Measurements from ENCODE around the gene PDE8A.

Gene PDE8A

GRCh38 chr15:85097725-85098124 is 116.1 kb downstream of the PDE8A start:
- H3K9me3 ChIP-seq (ENCODE audit: control insufficient read depth, low read length), result no peaks in the 10 kb centered on the region
- H3K27ac ChIP-seq (ENCODE audit: insufficient read depth, low read depth, low read length, poor library complexity, severe bottlenecking), result no peak overlapping the region
- H3K4me3 ChIP-seq (ENCODE audit: insufficient read depth, low read depth, low read length), result no peak overlapping the region
- H3K4me1 ChIP-seq (ENCODE audit: control insufficient read depth, insufficient read depth, low read length), result no peaks in the 10 kb centered on the region
- no peaks in the 10 kb centered on the region for H3K36me3 ChIP-seq (ENCODE audit: control insufficient read depth, insufficient read depth, low read length)
- no peaks in the 10 kb centered on the region for H3K27me3 ChIP-seq (ENCODE audit: control insufficient read depth, insufficient read depth, low read length, poor library complexity, severe bottlenecking)
- 95 to 96% methylated on average over 2 of the region's 2 CpGs for WGBS, 2 experiments

GRCh38 chr15:85099195-85099803 is 117.6 kb downstream of the PDE8A start:
- no peak overlapping the region for H3K4me3 ChIP-seq (ENCODE audit: insufficient read depth, low read depth, low read length)
- H3K27ac ChIP-seq (ENCODE audit: insufficient read depth, low read depth, low read length, poor library complexity, severe bottlenecking), result no peak overlapping the region
- no peaks in the 10 kb centered on the region for H3K9me3 ChIP-seq (ENCODE audit: control insufficient read depth, low read length)
- no peaks in the 10 kb centered on the region for H3K27me3 ChIP-seq (ENCODE audit: control insufficient read depth, insufficient read depth, low read length, poor library complexity, severe bottlenecking)
- WGBS, 2 experiments, result 87 to 88% methylated on average over 10 of the region's 10 CpGs
- no peaks in the 10 kb centered on the region for H3K36me3 ChIP-seq (ENCODE audit: control insufficient read depth, insufficient read depth, low read length)
- H3K4me1 ChIP-seq (ENCODE audit: control insufficient read depth, insufficient read depth, low read length), result no peaks in the 10 kb centered on the region

GRCh38 chr15:85100186-85100937 is 118.7 kb downstream of the PDE8A start:
- H3K4me1 ChIP-seq (ENCODE audit: control insufficient read depth, insufficient read depth, low read length), result no peaks in the 10 kb centered on the region
- 84% methylated on average over 10 of the region's 10 CpGs for WGBS, 2 experiments
- no peak overlapping the region for H3K27ac ChIP-seq (ENCODE audit: insufficient read depth, low read depth, low read length, poor library complexity, severe bottlenecking)

GRCh38 chr15:85104584-85104983 is 122.9 kb downstream of the PDE8A start:
- H3K27me3 ChIP-seq (ENCODE audit: control insufficient read depth, insufficient read depth, low read length, poor library complexity, severe bottlenecking), result no peaks in the 10 kb centered on the region
- H3K4me1 ChIP-seq (ENCODE audit: control insufficient read depth, insufficient read depth, low read length), result no peaks in the 10 kb centered on the region
- no peaks in the 10 kb centered on the region for H3K9me3 ChIP-seq (ENCODE audit: control insufficient read depth, low read length)
- H3K36me3 ChIP-seq (ENCODE audit: control insufficient read depth, insufficient read depth, low read length), result no peaks in the 10 kb centered on the region
- no peak overlapping the region for H3K4me3 ChIP-seq (ENCODE audit: insufficient read depth, low read depth, low read length)
- no peak overlapping the region for H3K27ac ChIP-seq (ENCODE audit: insufficient read depth, low read depth, low read length, poor library complexity, severe bottlenecking)
- WGBS, 2 experiments, result 91 to 100% methylated on average over 2 of the region's 2 CpGs

More at GRCh38 chr15:85100186-85100937, 118.7 kb downstream of the PDE8A start:
- no peaks in the 10 kb centered on the region for H3K9me3 ChIP-seq (ENCODE audit: control insufficient read depth, low read length)
- H3K4me3 ChIP-seq (ENCODE audit: insufficient read depth, low read depth, low read length), result no peak overlapping the region
- H3K36me3 ChIP-seq (ENCODE audit: control insufficient read depth, insufficient read depth, low read length), result no peaks in the 10 kb centered on the region
- H3K27me3 ChIP-seq (ENCODE audit: control insufficient read depth, insufficient read depth, low read length, poor library complexity, severe bottlenecking), result no peaks in the 10 kb centered on the region

- Histone ChIP-seq H3K4me1 (ENCODE audit: control insufficient read depth, insufficient read depth, low read length) (no peaks in the 10 kb centered on the region), H3K4me3 (ENCODE audit: insufficient read depth, low read depth, low read length) (no peak overlapping the region), H3K9me3 (ENCODE audit: control insufficient read depth, low read length) (no peaks in the 10 kb centered on the region), H3K36me3 (ENCODE audit: control insufficient read depth, insufficient read depth, low read length) (no peaks in the 10 kb centered on the region), H3K27ac (ENCODE audit: insufficient read depth, low read depth, low read length, poor library complexity, severe bottlenecking) (no peak overlapping the region), H3K27me3 (ENCODE audit: control insufficient read depth, insufficient read depth, low read length, poor library complexity, severe bottlenecking) (no peaks in the 10 kb centered on the region)
- WGBS, 2 experiments, result 89 to 97% methylated on average over 4 of the region's 4 CpGs
Observed at GRCh38 chr15:85108136-85108535, 126.5 kb downstream of the PDE8A start.

- 95% methylated on average over 2 of the region's 2 CpGs; no CpG with 5 or more reads in 1 of the 2 experiments for WGBS, 2 experiments
Observed at GRCh38 chr15:85109333-85109732, 127.7 kb downstream of the PDE8A start.

GRCh38 chr15:85112997-85113396 is 131.3 kb downstream of the PDE8A start:
- no peaks in the 10 kb centered on the region for H3K27me3 ChIP-seq (ENCODE audit: control insufficient read depth, insufficient read depth, low read length, poor library complexity, severe bottlenecking)
- WGBS, 2 experiments, result 59 to 75% methylated on average over 3 of the region's 3 CpGs

More at GRCh38 chr15:85109333-85109732, 127.7 kb downstream of the PDE8A start:
- no peaks in the 10 kb centered on the region for H3K36me3 ChIP-seq (ENCODE audit: control insufficient read depth, insufficient read depth, low read length)
- no peak overlapping the region for H3K27ac ChIP-seq (ENCODE audit: insufficient read depth, low read depth, low read length, poor library complexity, severe bottlenecking)
- no peaks in the 10 kb centered on the region for H3K4me1 ChIP-seq (ENCODE audit: control insufficient read depth, insufficient read depth, low read length)
- H3K9me3 ChIP-seq (ENCODE audit: control insufficient read depth, low read length), result no peaks in the 10 kb centered on the region
- no peaks in the 10 kb centered on the region for H3K27me3 ChIP-seq (ENCODE audit: control insufficient read depth, insufficient read depth, low read length, poor library complexity, severe bottlenecking)
- no peak overlapping the region for H3K4me3 ChIP-seq (ENCODE audit: insufficient read depth, low read depth, low read length)

GRCh38 chr15:85114886-85115285 is 133.2 kb downstream of the PDE8A start:
- 89 to 95% methylated on average over 4 of the region's 4 CpGs for WGBS, 2 experiments
- Histone ChIP-seq H3K4me3 (ENCODE audit: insufficient read depth, low read depth, low read length) (no peak overlapping the region), H3K27ac (ENCODE audit: insufficient read depth, low read depth, low read length, poor library complexity, severe bottlenecking) (no peak overlapping the region), H3K9me3 (ENCODE audit: control insufficient read depth, low read length) (no peaks in the 10 kb centered on the region), H3K4me1 (ENCODE audit: control insufficient read depth, insufficient read depth, low read length) (no peaks in the 10 kb centered on the region), H3K27me3 (ENCODE audit: control insufficient read depth, insufficient read depth, low read length, poor library complexity, severe bottlenecking) (no peaks in the 10 kb centered on the region), H3K36me3 (ENCODE audit: control insufficient read depth, insufficient read depth, low read length) (no peaks in the 10 kb centered on the region)

More at GRCh38 chr15:85112997-85113396, 131.3 kb downstream of the PDE8A start:
- no peaks in the 10 kb centered on the region for H3K9me3 ChIP-seq (ENCODE audit: control insufficient read depth, low read length)
- no peak overlapping the region for H3K4me3 ChIP-seq (ENCODE audit: insufficient read depth, low read depth, low read length)
- H3K4me1 ChIP-seq (ENCODE audit: control insufficient read depth, insufficient read depth, low read length), result no peaks in the 10 kb centered on the region
- H3K36me3 ChIP-seq (ENCODE audit: control insufficient read depth, insufficient read depth, low read length), result no peaks in the 10 kb centered on the region
- no peak overlapping the region for H3K27ac ChIP-seq (ENCODE audit: insufficient read depth, low read depth, low read length, poor library complexity, severe bottlenecking)

- Histone ChIP-seq H3K27ac (ENCODE audit: insufficient read depth, low read depth, low read length, poor library complexity, severe bottlenecking) (no peak overlapping the region), H3K27me3 (ENCODE audit: control insufficient read depth, insufficient read depth, low read length, poor library complexity, severe bottlenecking) (no peaks in the 10 kb centered on the region), H3K4me3 (ENCODE audit: insufficient read depth, low read depth, low read length) (no peak overlapping the region), H3K4me1 (ENCODE audit: control insufficient read depth, insufficient read depth, low read length) (no peaks in the 10 kb centered on the region), H3K9me3 (ENCODE audit: control insufficient read depth, low read length) (no peaks in the 10 kb centered on the region), H3K36me3 (ENCODE audit: control insufficient read depth, insufficient read depth, low read length) (no peaks in the 10 kb centered on the region)
- WGBS, 2 experiments, result 90 to 100% methylated on average over 1 of the region's 1 CpG
Observed at GRCh38 chr15:85116066-85116465, 134.4 kb downstream of the PDE8A start.

- Histone ChIP-seq H3K4me1 (ENCODE audit: control insufficient read depth, insufficient read depth, low read length) (no peaks in the 10 kb centered on the region), H3K36me3 (ENCODE audit: control insufficient read depth, insufficient read depth, low read length) (no peaks in the 10 kb centered on the region), H3K9me3 (ENCODE audit: control insufficient read depth, low read length) (no peaks in the 10 kb centered on the region), H3K4me3 (ENCODE audit: insufficient read depth, low read depth, low read length) (no peak overlapping the region), H3K27ac (ENCODE audit: insufficient read depth, low read depth, low read length, poor library complexity, severe bottlenecking) (no peak overlapping the region), H3K27me3 (ENCODE audit: control insufficient read depth, insufficient read depth, low read length, poor library complexity, severe bottlenecking) (no peaks in the 10 kb centered on the region)
- 93% methylated on average over 3 of the region's 3 CpGs for WGBS, 2 experiments
Observed at GRCh38 chr15:85116494-85116893, 134.8 kb downstream of the PDE8A start.

All from ectodermal cell (in vitro differentiated cells).